Fibroblast of skin of abdomen (primary cell): ENCODE measurements around the gene ATP2A3.

Experiments used
- DNase-seq: peaks from one replicate; pipeline ENCODE4 v3.0.0-alpha.2; 2013

The ATP2A3 gene

DNA sequence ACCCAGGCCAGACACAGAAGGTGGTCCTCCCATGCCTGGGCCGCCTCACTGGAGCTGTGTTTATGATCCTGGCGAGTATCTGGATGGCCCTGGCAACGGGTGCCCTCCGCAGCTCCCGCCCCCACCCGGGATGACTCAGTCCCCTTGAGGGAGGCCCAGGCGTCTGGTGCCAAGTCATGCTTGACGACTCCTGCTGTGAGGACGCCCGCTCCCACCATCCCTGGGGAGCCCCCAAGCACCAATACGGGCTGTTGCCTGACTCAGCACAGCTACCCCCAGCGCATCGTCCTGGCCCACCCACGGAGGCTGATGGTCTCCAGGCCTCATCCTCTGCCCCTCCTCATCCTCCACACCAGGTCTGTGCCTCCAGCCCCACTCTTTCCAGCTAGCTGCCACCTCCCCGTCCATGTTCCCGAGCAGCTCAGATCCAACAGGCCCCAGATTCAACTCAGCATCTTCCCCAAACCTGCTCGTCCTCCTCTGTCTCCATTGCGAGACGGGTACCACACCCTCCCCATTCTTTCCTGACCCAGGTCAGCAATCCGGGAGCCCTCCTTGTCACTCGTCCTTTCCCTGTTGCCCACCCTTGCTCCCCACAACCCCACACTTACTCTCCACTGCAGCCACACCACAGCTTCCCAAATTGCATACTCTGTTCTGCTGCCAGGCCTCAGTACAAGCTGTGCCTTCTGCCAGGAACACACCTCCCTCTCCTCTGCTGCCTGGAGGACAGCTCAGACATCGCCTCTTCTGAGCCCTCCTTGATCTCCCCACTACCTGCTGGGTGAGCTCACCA lies 74.0 kb downstream of the ATP2A3 start:
- DNase-seq: peak; percentile 90

DNA sequence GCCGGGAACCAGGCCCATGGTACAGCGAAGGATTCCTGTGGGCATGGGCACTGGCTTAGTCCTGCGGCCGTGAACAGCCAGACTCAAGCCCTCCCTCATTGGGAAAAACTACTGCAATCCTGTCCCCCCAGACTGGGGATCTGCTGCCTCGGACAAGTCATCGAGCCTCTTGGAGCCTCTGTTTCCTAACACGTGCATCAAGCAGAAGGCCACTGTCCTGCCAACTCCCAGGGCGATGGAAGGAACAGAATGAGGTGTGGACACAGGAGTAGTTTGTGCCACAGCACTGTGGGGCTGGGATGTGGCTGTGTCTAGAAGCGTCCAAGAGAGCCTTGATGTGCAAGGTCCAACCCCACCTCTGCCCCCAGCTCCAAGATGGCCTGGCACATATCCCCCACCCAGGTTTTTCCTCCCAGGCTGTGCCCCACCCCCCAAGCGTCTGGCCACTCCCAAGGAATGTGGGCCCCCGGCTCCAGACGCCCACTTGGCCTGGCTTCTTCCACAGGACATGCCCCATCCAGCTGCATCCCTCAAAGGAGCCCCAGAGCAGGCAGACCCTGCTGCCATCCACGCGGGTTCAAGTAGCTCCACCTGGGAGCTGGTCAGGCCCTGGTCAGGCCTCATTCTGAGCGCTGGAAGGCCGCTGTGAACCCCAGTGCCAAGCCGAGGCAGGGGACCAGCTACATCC lies 74.8 kb downstream of the ATP2A3 start:
- no peak for DNase-seq

DNA sequence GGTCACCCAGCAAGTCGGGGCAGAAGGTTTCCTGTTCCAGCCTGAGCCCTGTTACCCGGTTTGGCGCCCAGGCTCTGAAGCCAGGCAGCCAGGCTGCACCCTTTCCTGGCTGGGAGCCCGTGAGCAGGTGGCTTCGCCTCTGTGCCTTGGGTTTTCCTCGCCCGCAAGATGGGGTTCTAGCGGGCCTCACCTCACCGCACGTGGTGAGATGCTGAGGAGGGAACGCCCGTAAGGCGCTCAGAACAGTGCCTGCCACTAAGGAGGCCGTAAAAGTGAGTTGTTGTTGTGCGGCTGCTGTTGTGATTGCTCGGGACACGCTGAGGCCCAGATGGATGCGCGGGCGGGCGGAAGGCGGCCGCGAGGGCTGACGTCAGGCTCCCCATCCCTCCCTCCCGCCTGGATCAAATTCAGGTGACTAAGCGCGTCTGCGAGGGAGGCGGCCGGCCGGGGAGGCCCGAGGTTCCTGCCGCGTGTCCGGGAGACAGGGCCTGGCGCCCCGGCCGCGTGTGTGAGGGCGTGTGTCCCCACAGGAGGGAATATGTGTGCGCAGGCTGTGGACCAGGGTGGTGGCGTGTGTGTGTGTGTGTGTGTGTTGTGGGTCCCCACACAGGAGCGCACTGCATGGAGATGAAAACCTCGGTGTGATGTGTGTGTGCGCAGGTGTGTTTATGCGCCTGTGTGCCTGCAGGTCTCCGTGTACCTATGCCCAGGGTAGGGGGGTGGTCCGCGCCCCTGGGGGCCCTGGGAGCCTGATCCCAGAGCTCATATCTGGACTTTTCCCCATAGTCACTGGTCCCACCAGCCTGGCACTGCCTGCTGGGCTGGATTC lies 75.7 kb downstream of the ATP2A3 start:
- DNase-seq: peak; percentile 91

DNA sequence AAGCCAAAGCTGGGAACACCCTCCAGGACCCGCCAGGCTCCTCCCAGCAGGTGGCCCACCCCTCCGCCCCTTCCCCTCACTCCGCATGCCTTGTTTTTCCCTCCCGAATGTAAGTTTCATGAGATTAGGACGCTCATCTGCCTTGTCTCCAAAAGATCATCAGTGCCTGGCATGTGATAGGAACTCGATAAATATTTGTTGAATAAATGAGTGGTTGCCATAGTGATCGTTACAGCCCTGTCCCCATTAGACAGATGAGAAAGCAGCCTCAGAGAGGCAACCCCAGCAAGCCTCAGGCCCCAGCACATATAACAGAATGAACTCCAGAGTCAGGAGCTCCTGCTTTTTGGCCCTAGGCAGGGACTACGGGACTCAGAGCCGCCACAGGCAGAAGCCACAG lies 76.4 kb downstream of the ATP2A3 start:
- DNase-seq: no peak

DNA sequence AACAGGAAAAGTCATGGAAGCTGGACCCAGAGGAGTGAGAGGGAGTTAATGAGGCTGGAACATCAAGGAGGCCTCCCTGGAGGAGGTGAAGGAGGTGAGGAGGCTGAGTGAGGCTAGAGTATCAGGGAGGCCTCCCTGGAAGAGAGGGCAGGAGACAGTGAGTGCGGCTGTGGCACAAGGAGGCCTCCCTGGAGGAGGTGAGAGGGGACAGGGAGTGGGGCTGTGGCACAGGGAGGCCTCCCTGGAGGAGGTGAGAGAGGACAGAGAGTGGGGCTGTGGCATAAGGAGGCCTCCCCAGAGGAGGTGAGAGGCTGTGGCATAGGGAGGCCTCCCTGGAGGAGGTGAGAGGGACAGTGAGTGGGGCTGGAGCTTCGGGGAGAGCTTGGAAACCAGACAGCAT lies 76.8 kb downstream of the ATP2A3 start:
- no peak for DNase-seq

DNA sequence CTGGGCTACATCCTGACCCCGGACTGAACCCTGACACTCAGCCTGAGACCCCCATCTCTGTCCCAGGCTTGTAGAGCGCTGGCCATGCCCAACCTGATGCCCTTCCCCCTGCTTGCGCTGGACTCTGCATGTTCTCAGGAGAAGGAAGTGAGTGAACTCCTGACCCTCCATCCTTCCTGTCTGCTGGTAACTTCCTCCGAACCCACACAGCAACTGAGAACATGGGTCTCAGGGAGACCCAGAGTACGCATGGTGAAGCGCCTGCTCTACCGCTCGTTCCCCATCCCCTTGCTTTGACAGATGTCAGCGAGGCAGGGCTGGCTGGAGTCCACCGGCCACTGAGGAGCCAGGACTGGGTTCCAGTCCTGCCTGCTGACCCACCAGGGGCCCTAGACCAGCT lies 77.5 kb downstream of the ATP2A3 start:
- no peak for DNase-seq

DNA sequence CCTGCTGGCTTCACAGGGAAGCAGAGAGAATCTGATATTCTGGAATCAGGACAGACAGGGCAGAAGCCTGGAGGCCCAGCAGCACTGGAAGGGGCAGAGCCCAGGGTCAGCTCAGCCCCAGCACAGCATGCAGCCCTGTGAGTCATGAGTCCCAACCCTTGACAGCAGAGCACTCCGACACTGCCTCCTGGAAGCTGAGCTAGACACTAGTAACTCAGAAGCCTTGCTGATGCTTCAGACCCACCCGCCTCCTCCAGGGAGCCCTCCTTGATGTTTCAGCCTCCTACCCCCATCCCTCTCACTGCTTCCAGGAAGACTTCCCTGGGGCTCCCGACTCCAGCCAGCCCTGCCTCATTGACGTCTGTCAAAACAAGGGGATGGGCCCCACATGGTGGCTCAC lies 78.3 kb downstream of the ATP2A3 start:
- no peak for DNase-seq

DNA sequence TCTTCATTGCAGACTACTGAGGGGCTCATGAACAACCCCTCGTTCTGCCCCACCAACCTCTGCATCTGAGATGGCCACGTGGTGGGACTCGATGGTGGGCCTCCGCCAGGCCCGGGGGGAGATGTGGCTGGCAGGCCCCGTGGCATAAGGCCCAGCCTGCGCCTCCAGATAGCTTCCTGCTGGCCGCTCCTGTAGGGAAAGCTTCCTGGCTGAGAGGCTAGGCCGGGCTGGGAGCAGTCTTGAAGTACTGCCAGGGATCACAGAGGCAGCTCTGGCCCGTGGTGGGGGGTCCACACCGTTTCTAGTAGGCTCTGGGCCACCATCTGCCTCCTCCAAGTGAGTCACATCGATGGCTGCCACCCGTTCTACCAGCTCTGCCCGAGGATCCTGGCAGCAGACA lies 79.0 kb downstream of the ATP2A3 start:
- DNase-seq: no peak

DNA sequence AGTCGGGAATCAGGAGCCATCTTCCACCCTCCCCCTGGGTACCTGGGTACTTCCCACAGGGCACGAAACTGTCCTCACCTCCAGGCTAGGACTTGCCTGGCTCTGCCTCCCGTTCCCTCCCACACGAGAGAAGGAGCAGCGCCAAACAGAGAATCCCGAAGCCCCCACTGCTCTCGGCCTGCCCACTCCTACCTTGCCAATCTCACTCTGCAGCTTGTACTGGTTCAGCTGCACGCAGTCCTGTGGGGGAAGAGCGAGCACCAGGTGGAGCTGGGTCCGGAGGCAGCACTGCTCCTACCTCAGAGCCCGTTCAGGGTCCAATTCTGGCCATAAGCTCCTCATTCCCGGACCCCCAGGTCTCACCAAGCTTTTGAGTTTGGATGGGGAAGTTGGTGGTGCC lies 80.0 kb downstream of the ATP2A3 start:
- no peak for DNase-seq

DNA sequence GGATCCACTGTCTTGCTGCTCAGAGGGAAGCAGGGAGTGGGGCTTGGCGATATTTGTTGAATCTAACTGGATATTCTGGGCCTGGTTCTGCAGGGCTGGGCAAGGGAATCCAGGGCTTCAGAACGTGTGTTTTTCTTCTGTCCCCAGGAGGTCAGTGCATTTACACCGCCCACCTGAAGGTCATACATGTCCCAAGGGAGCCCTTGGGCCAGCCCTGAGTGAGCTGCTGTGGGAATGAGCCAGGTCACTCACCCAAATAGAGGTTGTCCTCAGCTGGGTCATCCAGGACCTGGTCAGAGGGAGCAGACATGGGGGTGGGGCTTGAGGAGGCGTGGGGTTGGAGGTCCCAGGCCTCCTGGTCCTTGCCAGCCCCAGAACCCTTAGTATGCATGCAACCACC lies 82.0 kb downstream of the ATP2A3 start:
- no peak for DNase-seq

DNA sequence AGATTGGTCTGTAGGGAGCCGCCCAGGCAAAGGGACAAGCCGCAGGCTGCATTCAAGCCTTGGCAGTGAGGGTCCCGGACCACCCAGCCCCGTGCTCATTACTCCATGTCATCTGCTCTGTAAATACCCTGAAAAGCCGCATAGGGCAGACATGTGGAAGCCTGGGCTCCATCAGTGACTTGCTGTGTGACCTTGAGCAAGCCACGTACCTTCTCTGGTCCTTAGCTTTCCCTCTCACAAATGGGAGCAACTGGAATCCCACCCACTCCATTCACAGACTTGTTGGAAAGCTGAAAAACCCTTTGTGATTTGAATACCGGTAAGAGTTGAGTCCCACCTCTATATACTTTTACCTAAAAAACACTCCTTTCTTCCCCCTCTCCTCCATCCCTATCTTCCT lies 83.3 kb downstream of the ATP2A3 start:
- no peak for DNase-seq

DNA sequence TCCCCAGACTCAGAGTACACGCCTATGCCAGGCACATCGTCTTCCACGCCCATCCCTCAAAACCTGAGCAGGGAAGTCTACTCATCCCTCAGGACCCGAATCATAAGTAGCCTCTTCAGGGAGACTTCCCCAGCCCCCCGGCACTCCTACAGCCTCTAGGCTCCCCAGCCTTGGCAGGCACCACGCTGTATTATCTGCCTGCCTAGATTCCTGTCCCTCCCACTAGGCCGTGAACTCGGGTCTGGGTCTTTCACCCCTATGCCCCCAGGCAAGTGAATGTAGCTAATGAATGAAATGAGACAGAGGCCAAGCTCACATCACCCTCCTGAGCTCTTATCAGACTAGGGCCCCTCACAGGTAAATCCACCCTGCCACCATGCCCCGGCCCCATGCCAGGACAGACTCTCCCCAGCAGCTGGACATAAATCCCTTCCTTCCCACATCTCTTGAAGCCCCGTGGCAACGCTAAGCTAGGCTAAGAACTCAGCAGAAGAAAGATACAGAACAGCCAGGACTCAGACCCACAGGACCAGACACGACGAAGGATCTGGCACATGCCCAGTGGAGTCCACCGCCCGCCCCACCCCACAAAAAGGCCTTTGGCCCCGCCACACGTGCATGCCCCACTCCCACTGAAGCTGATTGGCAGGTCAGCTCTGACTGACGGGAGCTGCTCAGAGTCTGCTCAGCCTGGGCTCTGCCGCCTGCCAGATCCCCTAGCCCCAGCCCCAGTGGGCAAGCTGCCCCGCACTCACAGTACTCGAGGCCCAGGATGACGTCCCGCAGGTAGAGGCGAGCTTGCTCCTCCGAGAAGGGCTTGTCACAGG lies 84.4 kb downstream of the ATP2A3 start:
- no peak for DNase-seq

DNA sequence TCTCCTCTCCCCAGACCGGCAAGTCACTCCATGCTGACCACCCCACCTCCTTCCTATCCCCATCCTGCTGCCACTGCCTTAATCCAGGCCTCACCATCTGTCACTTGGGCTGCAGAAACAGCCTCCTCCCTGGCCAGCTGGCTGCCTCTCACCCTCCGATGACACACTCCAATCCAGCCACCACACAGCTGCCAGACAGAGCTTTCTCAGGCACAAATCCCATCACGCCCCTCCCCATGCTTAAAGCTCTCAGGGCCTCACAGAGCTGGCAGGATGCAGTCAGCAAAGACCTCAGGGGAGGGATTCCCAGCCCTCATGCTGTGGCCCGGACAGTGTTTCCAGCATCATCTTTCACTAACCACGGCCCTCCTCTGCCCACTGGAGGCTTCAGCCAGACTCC lies 85.1 kb downstream of the ATP2A3 start:
- DNase-seq: peak; percentile 59

DNA sequence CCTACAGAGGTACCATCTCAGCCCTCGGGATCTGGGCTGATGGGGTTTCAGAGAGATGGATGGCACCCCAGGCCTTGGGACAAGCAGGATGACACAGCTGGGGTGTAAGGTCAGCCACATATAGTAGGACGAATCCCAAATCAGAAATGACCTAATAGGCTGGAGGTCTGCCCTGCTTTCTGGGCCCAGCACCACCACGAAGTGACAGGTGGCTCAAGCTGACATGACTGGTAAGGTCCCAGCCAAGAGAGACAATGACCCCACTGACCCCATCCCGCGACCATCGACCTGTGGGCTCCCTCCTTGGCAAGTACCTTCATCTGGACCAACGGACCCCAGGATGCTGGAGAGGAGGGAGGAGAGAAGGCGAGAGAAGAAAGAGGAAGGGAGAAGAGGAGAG lies 87.0 kb downstream of the ATP2A3 start:
- no peak for DNase-seq

DNA sequence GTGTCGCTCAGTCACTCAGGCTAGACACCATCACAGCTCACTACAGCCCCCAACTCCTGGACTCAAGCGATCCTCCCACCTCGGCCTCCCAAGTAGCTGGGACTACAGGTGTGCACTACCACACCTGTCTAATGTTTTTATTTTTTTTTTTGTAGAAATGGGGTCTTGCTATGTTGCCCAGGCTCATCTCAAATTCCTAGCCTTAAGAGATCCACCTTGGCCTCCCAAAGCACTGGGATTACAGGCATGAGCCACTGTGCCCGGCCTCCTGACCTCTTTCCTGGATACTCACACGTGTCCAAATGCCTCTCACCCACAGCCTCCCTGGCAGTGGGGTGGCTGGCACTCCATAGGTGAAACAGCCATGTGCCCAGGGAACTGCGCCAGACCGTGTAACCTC lies 88.9 kb downstream of the ATP2A3 start:
- no peak for DNase-seq
